Astrocyte (in vitro differentiated cells and primary cell): ENCODE results near the gene GUSB. TPM values are rescaled to one million over a fixed set of nuclear protein-coding genes. Genes with fewer than 3 reads are reported as not detected.

ENCODE experiments used
- DNase-seq: peaks from one replicate; pipeline ENCODE4 v3.0.0-alpha.2; 2010; ENCODE audit warnings: low read depth
- FAIRE-seq: peaks from 2 replicates; lab custom pipeline; 2011; peaks lifted over from hg19 to GRCh38; lab: Jason Lieb, UNC
- H2AFZ ChIP-seq: 2 replicates; pipeline ENCODE4 v1.6.0; 2012; ENCODE audit warnings: low read depth, low read length, inconsistent platforms
- H3K27ac ChIP-seq: 2 replicates; pipeline ENCODE4 v1.5.1; 2011; ENCODE audit warnings: low read depth, low read length, inconsistent platforms
- H3K27me3 ChIP-seq: 2 replicates; pipeline ENCODE4 v1.6.0; 2011; ENCODE audit warnings: low read length, inconsistent platforms; ENCODE audit not compliant: insufficient read depth
- H3K36me3 ChIP-seq: 2 replicates; pipeline ENCODE4 v1.5.1; 2011; ENCODE audit warnings: low read length, inconsistent platforms; ENCODE audit not compliant: insufficient read depth
- H3K4me1 ChIP-seq: 2 replicates; pipeline ENCODE4 v1.5.1; 2011; ENCODE audit warnings: low read length, inconsistent platforms; ENCODE audit not compliant: insufficient read depth
- H3K4me2 ChIP-seq: 2 replicates; pipeline ENCODE4 v1.6.0; 2012; ENCODE audit warnings: low read length, inconsistent platforms
- H3K4me3 ChIP-seq: 2 replicates; pipeline ENCODE4 v1.5.1; 2011; ENCODE audit warnings: low read depth, mild to moderate bottlenecking, low read length, inconsistent platforms; ENCODE audit not compliant: insufficient read depth
- H3K79me2 ChIP-seq: 2 replicates; pipeline ENCODE4 v1.6.0; 2012; ENCODE audit warnings: mild to moderate bottlenecking, low read length, inconsistent platforms; ENCODE audit not compliant: insufficient read depth
- H3K9ac ChIP-seq: 2 replicates; pipeline ENCODE4 v1.6.0; 2012; ENCODE audit warnings: mild to moderate bottlenecking, low read length, inconsistent platforms
- H3K9me3 ChIP-seq: 2 replicates; pipeline ENCODE4 v1.5.1; 2012; ENCODE audit warnings: low read depth, mild to moderate bottlenecking, low read length, inconsistent platforms; ENCODE audit not compliant: insufficient read depth
- H4K20me1 ChIP-seq: 2 replicates; pipeline ENCODE4 v1.6.0; 2012; ENCODE audit warnings: low read length, inconsistent platforms; ENCODE audit not compliant: insufficient read depth
- H3K27ac Mint-ChIP-seq: one replicate; pipeline ENCODE4 v1.8.0; 2021; ENCODE audit warnings: mild to moderate bottlenecking, mixed read lengths; ENCODE audit not compliant: unreplicated experiment
- H3K27me3 Mint-ChIP-seq: one replicate; pipeline ENCODE4 v1.8.0; 2021; ENCODE audit warnings: low read depth, mixed read lengths; ENCODE audit not compliant: unreplicated experiment
- H3K36me3 Mint-ChIP-seq: one replicate; pipeline ENCODE4 v1.8.0; 2021; ENCODE audit warnings: low read depth, mixed read lengths; ENCODE audit not compliant: unreplicated experiment
- H3K4me1 Mint-ChIP-seq: one replicate; pipeline ENCODE4 v1.8.0; 2021; ENCODE audit warnings: low read depth, mixed read lengths; ENCODE audit not compliant: unreplicated experiment
- H3K4me3 Mint-ChIP-seq: one replicate; pipeline ENCODE4 v1.8.0; 2021; ENCODE audit warnings: mild to moderate bottlenecking, moderate library complexity, mixed read lengths; ENCODE audit not compliant: unreplicated experiment
- H3K9me3 Mint-ChIP-seq: one replicate; pipeline ENCODE4 v1.8.0; 2021; ENCODE audit warnings: mild to moderate bottlenecking, mixed read lengths; ENCODE audit not compliant: unreplicated experiment
- EZH2 ChIP-seq: IDR thresholded peaks from 2 replicates; pipeline ENCODE4 v1.6.1; 2012; ENCODE audit warnings: mild to moderate bottlenecking, low read length, inconsistent platforms; ENCODE audit not compliant: insufficient read depth
- total RNA-seq: library from RNA; stranded (reverse); gene quantifications from 2 replicates; pipeline ENCODE4 v1.2.1, GENCODE V29; 2021
- TF ChIP-seq, protein P1 (sequence below): IDR thresholded peaks from 2 replicates; pipeline ENCODE4 v1.5.1; 2011; ENCODE audit warnings: low read depth, mild to moderate bottlenecking, inconsistent platforms, low read length, moderate library complexity; ENCODE audit not compliant: insufficient read depth

GUSB gene
- total RNA-seq, 1 donor from 2014 or later: 18.3 TPM

DNA sequence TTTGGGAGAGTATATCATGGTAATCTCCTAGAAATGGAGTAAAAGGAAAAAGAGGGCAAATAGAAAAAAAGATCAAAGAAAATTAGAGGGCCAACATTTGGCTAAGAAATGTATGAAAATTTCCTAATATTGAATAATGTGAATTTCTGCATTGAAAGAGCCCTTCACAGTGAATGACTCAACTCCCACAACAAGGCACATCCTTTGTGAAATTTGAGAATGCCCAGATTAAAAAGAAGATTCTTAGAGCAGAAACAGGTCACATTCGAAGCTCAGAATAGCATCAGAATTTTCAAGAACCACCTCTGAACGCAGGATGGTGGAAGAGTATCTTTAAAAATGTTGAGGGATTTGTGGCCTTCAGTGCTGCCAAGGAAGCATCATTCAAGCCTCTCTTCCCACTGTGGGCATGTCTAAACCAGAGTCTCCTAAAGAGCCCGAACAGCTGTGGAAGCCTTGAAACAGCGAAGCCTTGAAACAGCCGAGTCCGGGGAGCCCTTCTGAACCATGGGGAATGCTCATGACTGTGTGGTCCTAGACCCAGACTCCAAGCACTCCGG is 43.6 kb downstream of the GUSB start:
- no peaks in the 10 kb centered on the region for H3K9me3 Mint-ChIP-seq
- no peak for TF ChIP-seq EZH2
- TF ChIP-seq, protein P1, sequence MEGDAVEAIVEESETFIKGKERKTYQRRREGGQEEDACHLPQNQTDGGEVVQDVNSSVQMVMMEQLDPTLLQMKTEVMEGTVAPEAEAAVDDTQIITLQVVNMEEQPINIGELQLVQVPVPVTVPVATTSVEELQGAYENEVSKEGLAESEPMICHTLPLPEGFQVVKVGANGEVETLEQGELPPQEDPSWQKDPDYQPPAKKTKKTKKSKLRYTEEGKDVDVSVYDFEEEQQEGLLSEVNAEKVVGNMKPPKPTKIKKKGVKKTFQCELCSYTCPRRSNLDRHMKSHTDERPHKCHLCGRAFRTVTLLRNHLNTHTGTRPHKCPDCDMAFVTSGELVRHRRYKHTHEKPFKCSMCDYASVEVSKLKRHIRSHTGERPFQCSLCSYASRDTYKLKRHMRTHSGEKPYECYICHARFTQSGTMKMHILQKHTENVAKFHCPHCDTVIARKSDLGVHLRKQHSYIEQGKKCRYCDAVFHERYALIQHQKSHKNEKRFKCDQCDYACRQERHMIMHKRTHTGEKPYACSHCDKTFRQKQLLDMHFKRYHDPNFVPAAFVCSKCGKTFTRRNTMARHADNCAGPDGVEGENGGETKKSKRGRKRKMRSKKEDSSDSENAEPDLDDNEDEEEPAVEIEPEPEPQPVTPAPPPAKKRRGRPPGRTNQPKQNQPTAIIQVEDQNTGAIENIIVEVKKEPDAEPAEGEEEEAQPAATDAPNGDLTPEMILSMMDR: no peak
- no peak overlapping the region for H3K9ac ChIP-seq
- peak overlapping the region; percentile 32 for H3K4me2 ChIP-seq
- H3K27me3 ChIP-seq: no peaks in the 10 kb centered on the region
- no peak overlapping the region for H3K4me3 ChIP-seq
- H3K79me2 ChIP-seq: peaks cover 36% of the 10 kb centered on the region
- peaks cover 6% of the 10 kb centered on the region for H3K4me1 Mint-ChIP-seq
- DNase-seq (peak; percentile 35), FAIRE-seq (no peak)
- H3K27ac Mint-ChIP-seq: no peak overlapping the region
- H3K27ac ChIP-seq: no peak overlapping the region
- no peaks in the 10 kb centered on the region for H3K9me3 ChIP-seq
- H2AFZ ChIP-seq: no peak overlapping the region
- no peaks in the 10 kb centered on the region for H3K36me3 ChIP-seq
- no peaks in the 10 kb centered on the region for H3K4me1 ChIP-seq
- H4K20me1 ChIP-seq: peaks cover 21% of the 10 kb centered on the region
- peaks cover 11% of the 10 kb centered on the region for H3K36me3 Mint-ChIP-seq
- H3K27me3 Mint-ChIP-seq: no peaks in the 10 kb centered on the region
- H3K4me3 Mint-ChIP-seq: no peak overlapping the region

DNA sequence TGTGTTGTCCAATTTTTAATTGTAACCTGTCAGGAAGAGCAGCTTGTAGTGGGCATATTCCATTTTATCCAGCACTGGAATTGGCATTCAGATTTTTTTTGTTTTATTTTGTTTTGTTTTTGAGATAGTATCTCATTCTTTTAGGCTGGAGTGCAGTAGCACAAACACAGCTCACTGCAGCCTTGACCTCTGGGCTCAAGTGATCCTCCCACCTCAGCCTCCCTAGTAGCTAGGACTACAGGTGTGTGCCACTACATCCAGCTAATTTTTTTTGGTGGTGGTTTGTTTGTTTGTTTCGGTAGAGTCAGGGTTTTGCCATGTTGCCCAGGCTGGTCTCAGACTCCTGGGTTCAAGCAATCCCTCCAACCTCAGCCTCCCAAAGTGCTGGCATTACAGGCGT is 44.7 kb downstream of the GUSB start:
- H3K9me3 Mint-ChIP-seq: no peaks in the 10 kb centered on the region
- Histone ChIP-seq H3K9ac (no peak overlapping the region), H3K4me2 (no peak overlapping the region), H3K9me3 (no peaks in the 10 kb centered on the region), H3K27ac (no peak overlapping the region), H3K4me1 (no peaks in the 10 kb centered on the region), H3K4me3 (no peak overlapping the region), H3K79me2 (peaks cover 46% of the 10 kb centered on the region), H3K27me3 (no peaks in the 10 kb centered on the region), H4K20me1 (peaks cover 27% of the 10 kb centered on the region), H2AFZ (no peak overlapping the region), H3K36me3 (no peaks in the 10 kb centered on the region)
- peaks cover 6% of the 10 kb centered on the region for H3K4me1 Mint-ChIP-seq
- no peak for DNase-seq
- H3K36me3 Mint-ChIP-seq: peaks cover 11% of the 10 kb centered on the region
- peak overlapping the region; percentile 20 for H3K27ac Mint-ChIP-seq
- H3K4me3 Mint-ChIP-seq: no peak overlapping the region
- FAIRE-seq: no peak
- no peak for TF ChIP-seq EZH2
- TF ChIP-seq, protein P1: no peak
- H3K27me3 Mint-ChIP-seq: no peaks in the 10 kb centered on the region

DNA sequence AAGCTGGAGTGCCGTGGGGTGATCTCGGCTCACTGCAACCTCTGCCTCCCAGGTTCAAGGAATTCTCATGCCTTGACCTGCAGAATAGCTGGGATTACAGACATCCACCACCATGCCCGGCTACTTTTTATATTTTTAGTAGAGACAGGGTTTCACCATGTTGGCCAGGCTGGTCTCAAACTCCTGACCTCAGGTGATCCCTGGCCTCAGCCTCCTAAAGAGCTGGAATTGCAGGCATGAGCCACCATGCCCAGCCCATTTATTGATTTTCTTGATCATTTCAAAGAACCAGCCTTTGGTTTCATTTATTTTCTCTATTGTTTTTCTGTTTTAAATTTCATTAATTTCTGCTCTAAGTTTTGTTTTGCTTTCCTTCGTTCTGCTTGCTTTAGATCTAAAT is 50.3 kb downstream of the GUSB start:
- H3K9me3 Mint-ChIP-seq: no peaks in the 10 kb centered on the region
- Histone ChIP-seq H3K9me3 (no peaks in the 10 kb centered on the region), H2AFZ (no peak overlapping the region), H3K4me1 (no peaks in the 10 kb centered on the region), H3K4me2 (no peak overlapping the region), H3K9ac (no peak overlapping the region), H4K20me1 (peaks cover 46% of the 10 kb centered on the region), H3K79me2 (peaks cover 57% of the 10 kb centered on the region), H3K36me3 (no peaks in the 10 kb centered on the region), H3K27me3 (no peaks in the 10 kb centered on the region), H3K27ac (no peak overlapping the region), H3K4me3 (no peak overlapping the region)
- no peak for TF ChIP-seq EZH2
- TF ChIP-seq, protein P1: no peak
- no peak for DNase-seq
- no peaks in the 10 kb centered on the region for H3K36me3 Mint-ChIP-seq
- H3K4me3 Mint-ChIP-seq: no peak overlapping the region
- no peak overlapping the region for H3K27ac Mint-ChIP-seq
- no peaks in the 10 kb centered on the region for H3K27me3 Mint-ChIP-seq
- no peaks in the 10 kb centered on the region for H3K4me1 Mint-ChIP-seq
- no peak for FAIRE-seq
